NT2/D1 (cell line): ENCODE measurements around the gene CREB5.

Experiments used
- SUZ12 ChIP-seq: IDR thresholded peaks from 2 replicates; pipeline ENCODE4 v1.6.1; 2011; ENCODE audit not compliant: insufficient read length, insufficient read depth; ENCODE audit errors: extremely low read depth
- YY1 ChIP-seq: IDR thresholded peaks from 2 replicates; pipeline ENCODE4 v1.6.1; 2011; ENCODE audit not compliant: insufficient read length, insufficient read depth
- ZNF274 ChIP-seq: IDR thresholded peaks from 2 replicates; pipeline ENCODE4 v1.6.1; 2011; ENCODE audit warnings: mild to moderate bottlenecking, low read depth, low read length

- TF ChIP-seq ZNF274 (no peak), SUZ12 (no peak), YY1 (no peak)
These were observed 30.9 kb upstream of the CREB5 start for GRCh38 chr7:28381466-28381865.
